HG03460 (cell line): ENCODE results near the gene VAMP1.
"Not testable (repeated sequence)": the region's sequence is repeated elsewhere in the genome, so short reads cannot be mapped to it uniquely, and the experiment has no call there.

ENCODE experiments used
- ATAC-seq: cut with Tn5 transposase; IDR thresholded peaks from one replicate; pipeline ENCODE4 v1.9.1; 2021; ENCODE audit not compliant: unreplicated experiment

The VAMP1 gene

DNA sequence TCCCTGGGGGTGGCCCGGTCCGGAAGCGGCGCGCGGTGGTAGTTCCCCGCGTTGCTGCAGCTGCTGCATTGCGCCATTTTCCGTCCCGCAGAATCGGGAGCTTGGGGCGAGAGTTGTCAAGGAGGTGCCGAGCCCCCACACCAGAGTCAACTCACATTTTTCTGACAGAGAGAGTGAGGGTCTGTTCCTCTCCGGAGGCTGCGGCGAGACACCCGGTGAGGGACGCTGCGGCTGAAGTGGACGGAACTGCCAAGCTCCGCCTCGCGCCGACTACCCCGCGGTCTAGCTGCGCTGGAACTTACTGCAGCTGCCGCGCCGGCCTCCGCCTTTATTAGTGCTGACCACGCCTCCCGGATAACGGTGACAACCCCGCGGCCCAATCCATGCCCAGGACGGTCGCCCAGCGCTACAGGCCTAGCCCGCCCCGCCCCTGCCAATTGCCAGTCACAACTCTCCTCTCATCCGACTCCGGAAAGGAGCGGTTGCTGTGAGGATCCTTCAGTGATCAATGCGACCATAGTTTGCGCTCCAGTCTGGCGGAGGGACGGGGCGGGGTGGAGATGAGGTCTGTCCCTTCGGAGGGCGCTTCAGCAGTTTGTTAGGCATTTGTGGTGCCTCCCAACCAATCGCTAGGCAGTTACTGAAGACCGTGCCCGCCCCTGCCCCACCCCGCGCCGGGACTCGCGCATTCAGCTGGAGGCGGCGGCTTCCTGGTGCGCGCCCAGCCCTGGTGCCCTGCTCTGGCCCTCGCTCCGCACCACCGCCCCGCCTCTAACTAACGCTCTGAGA is at the start of gene VAMP1:
Gene VAMP1, minus strand, starts transcription at position 303 of the 789 bp plus-strand sequence. Its CDS starts 146 bp downstream, at position 157.
- peak; percentile 87 for ATAC-seq

GRCh38 chr12:6520186-6520585 is 49.7 kb upstream of the VAMP1 start:
- no peak for ATAC-seq

DNA sequence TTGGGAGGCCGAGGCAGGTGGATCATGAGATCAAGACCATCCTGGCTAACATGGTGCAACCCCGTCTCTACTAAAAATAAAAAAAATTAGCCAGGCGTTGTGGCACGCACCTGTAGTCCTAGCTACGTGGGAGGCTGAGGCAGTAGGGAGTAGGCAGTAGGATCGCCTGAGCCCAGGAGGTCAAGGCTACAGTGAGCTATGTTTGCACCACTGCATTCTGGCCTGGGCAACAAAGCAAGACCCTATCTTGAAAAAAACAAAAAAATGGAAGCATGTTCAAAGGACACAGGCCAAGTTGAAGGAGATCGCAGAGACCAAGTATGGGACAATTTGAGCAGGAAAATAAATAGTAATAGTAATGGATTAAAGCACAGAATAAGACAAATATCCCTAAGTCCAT is 37.6 kb upstream of the VAMP1 start:
- ATAC-seq: no peak

- ATAC-seq: no peak
These were observed 36.9 kb upstream of the VAMP1 start for GRCh38 chr12:6507102-6507998.

- ATAC-seq: no peak
These were observed 30.0 kb upstream of the VAMP1 start for GRCh38 chr12:6500466-6500865.

DNA sequence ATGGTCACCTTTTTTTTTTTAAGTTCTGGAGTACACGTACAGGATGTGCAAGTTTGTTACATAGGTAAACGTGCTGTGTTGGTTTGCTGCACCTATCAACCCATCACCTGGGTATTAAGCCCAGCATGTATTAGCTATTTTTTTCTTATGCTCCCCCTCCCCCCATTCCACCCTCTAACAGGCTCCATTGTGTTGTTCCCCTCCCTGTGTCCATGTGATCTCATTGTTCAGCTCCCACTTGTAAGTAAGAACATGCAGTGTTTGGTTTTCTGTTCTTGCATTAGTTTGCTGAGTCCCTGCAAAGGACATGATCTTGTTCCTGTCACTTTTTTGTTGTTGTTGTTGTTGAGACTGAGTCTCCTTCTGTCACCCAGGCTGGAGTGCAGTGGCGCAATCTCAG is 26.8 kb upstream of the VAMP1 start:
- not testable (repeated sequence) for ATAC-seq

DNA sequence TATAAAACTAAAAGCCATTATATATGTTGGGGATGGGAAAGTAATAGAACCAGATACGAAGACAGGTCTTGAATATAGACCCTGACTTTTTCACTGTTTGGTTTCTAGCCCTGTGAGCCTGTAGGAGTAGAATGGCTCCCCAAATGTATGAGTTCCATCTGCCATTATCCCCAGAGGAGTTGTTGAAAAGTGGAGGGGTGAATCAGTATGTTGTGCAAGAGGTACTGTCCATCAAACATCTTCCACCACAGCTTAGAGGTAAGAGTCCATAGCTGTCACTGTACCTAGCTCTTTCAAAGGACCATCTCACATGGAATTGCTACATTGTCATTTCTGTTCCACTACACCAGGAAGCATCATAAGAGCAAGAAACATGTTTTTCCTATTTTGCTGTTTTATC is 24.5 kb upstream of the VAMP1 start:
- no peak for ATAC-seq

DNA sequence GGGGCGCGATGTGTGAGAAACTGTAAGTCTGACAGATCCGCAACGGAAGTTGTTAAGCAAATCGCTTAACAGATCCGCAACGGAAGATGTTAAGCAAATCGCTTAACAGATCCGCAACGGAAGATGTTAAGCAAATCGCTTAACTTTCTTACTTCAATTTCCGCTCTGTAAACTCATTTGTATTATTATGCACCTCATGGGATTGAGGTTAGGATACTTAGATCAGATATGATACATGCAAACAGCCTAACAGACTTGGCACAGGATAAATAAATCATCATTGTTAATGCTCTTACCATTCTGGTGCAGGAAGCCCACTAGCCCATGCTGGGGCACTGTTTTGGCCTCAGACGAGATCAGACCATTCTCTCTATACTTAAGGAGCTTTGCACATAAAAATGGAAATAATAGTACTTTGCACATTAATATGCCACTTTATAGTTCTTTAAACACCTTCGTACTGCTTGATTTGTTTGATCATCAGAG is 23.8 kb upstream of the VAMP1 start:
- peak; percentile 26 for ATAC-seq

DNA sequence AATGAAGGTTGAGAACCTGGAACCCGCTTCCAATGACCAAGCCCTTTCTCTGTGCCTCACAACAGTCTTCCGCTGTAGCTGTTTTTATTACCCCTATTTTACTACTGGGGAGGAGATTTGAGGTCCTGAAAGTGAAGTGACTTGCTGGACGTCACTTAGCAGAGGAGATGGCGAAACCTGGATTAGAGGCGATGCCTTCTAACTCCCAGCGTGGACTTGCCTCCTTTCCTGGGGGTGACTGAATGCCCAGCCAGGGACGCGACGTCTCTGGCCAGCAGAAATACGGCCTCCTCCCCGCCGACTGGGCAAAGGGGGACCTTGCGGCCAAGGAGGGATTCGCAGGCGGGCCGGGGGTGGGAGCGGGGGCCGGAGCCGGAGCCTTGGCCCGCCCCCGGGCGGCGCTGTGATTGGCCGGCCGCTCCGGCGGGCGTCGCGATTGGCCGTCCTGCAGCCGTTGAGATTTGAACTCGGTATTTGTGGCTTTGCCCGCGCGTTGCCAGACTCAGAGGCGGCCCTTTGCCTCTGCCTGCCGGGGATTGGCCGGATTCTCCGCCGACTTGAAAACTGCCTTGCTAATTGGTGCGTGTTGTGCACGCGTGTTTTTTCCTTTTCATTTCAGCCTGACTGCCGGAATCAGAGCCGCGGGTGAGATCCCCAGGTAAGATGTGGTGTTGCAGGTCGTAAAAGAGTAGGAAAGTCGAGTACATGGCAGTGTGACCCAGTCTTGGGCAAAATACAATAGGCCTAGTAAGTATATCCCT is 23.2 kb upstream of the VAMP1 start, which contains the start of gene NCAPD2:
Gene NCAPD2, plus strand, starts transcription at position 606 of the 761 bp plus-strand sequence. CDS start 997 bp downstream, outside the sequence.
- peak; percentile 78 for ATAC-seq

DNA sequence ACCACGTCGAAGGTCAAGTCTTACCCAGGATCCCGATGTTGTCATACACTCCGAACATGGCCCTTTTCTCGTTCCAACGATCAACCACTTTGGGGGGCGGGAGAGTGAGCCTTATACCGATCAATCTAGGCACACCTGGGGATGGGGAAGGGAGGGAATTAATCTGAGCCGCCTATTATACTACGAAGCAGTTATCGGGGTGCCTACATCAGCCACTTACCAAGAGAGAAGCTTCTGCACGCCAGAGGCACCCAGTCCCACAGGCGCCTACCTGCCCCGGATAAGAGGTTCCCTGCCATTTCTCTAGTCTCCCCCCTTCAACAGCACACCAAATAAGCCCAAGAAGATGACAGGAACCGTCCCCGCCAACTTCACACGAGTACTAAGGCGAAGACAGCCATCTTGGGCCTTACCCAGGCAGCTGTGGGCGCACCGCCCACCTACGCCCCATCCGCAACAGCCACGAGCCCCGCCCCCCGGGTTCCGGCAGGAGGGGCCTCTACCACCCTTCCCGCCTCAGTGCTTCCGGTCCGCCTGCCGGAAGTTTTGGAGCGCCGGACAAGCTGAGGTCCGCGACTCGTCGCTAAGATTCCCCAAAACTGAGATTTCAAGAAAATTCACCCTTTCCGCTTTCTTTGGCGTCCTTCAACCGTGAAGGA is 22.5 kb upstream of the VAMP1 start, which contains the start of gene MRPL51:
Gene MRPL51, minus strand, starts transcription at position 425 of the 659 bp plus-strand sequence. Its CDS starts 126 bp downstream, at position 299.
- peak; percentile 69 for ATAC-seq

DNA sequence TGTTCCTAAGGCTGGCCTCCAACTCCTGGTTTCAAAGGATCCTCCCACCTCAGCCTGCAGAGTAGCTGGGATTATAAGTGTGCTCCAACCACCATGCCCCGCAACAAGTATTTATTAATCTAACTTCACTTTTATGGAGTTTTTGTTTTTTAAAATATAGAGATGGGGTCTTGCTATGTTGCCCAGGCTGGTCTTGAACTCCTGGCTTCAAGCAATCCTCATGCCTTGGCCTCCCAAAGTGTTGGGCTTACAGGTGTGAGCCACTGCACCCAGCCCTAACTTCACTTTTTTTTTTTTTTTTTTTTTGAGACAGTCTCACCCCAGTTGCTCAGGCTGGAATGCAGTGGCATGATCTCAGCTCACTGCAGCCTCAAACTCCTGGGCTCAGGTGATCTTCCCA is 20.2 kb upstream of the VAMP1 start:
- not testable (repeated sequence) for ATAC-seq

- no peak for ATAC-seq
These were observed 19.0 kb upstream of the VAMP1 start for GRCh38 chr12:6489449-6489848.

DNA sequence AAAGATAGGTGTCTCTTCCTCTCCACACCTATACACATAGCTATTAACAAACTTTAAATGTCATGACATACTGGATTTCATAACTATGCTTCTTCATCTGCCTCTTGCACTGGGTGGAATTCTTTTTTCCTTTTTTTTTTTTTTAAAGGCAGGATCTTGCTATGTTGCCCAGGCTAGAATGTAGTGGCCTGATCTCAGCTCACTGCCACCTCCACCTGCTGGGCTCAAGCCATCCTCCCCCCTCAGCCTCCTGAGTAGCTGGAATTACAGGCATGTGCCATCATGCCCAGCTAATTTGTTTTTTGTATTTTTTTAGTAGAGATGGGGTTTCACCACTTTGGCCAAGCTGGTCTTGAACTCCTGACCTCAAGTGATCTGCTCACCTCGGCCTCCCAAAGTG is 17.8 kb upstream of the VAMP1 start:
- ATAC-seq: no peak

- no peak for ATAC-seq
These were observed 7.9 kb upstream of the VAMP1 start for GRCh38 chr12:6478416-6478815.

DNA sequence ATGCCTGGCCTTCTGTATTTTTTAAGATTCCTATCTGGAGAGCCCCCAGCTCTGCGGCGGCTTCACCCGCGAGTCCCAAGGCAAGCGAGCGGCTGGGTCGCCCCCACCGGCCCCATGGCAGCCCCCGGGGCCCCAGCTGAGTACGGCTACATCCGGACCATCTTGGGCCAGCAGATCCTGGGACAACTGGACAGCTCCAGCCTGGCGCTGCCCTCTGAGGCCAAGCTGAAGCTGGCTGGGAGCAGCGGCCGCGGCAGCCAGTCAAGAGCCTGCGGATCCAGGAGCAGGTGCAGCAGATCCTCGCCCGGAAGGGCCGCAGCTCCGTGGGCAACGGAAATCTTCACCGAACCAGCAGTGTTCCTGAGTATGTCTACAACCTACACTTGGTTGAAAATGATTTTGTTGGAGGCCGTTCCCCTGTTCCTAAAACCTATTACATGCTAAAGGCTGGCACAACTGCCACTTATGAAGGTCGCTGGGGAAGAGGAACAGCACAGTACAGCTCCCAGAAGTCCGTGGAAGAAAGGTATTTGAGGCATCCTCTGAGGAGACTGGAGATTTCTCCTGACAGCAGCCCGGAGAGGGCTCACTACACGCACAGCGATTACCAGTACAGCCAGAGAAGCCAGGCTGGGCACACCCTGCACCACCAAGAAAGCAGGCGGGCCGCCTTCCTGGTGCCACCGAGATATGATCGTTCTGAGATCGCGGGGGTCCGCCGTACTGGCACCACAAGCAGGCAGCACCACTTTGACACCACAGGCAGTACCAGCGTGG is 7.3 kb upstream of the VAMP1 start:
- not testable (repeated sequence) for ATAC-seq

DNA sequence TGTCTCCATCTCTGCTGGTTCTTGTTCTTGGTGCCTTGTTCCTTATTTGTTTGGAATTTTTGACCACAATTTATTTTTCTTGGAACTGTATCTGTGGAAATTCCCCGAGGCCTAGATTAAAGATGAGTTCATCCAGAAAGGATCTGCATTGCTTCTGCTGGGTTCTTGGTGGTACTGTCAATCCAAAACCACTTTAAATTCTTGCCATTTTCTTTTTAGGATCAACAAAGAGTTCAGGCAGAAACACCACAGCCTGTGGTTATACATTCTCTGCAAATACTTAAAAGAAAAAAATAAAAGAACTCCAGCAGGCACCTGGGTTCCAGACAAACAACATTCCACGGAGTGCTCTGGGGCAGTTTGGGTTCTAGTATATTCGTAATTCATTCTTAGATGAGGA is 6.0 kb upstream of the VAMP1 start:
- ATAC-seq: no peak

- ATAC-seq: not testable (repeated sequence)
These were observed 4.9 kb upstream of the VAMP1 start for GRCh38 chr12:6475233-6475975.

DNA sequence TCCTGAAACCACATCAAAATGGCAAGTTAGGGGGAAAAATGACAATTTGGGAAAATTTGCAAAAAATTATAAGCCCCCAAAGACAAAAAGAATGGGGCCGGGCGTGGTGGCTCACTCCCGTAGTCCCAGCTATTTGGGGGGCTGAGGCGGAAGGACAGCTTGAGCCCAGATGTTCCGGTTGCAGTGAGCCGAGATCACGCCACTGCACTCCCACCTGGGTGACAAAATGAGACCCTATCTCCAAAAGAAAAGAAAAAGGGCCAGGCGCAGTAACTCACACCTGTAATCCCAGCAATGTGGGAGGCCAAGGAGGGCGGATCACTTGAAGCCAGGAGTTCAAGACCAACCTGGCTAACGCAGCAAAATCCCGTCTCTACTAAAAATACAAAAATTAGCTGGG is 2.0 kb upstream of the VAMP1 start:
- no peak for ATAC-seq

- ATAC-seq: no peak
These were observed 1.5 kb upstream of the VAMP1 start for GRCh38 chr12:6471989-6472360.
